Measurements from ENCODE around the gene TUBB.
A peak's percentile ranks its signal among the peaks of the same experiment; 100 is the strongest.

The TUBB gene

DNA sequence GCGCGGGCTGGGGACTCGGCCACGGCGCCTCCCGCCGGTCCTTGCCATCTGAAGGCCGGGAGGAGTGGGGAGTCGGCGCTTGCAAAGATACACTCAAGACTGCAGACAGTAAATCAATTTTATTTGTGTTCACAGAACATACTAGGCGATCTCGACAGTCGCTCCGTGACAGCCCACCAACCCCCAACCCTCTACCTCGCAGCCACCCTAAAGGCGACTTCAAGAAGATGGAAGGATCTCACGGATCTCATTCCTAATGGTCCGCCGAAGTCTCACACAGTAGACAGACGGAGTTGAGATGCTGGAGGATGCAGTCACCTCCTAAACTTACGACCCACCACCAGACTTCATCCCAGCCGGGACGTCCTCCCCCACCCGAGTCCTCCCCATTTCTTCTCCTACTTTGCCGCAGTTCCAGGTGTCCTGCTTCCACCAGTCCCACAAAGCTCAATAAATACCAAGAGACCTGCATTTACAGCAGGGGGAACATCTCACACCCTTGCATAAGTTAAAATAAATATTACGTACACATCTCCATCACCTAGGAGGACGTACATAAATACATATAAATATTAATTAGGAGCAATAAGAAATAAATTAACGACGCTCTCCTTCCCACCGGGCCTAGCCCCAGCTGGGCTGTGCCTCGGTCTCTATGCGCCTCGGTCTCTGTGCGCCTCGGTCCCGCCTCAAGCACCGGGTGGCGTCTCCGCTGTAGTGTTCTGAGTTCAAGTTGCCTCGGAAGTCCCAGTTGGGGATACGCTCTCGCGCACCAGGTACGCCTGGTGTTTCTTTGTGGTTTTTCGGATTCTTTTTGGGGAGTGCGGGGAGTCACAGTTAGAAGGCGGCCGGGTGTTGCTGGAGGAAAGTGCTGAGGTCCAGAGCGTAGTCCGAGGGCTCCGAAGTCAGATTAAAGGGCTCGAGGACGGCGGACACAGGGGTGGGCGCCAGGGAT, 23.2 kb downstream of the TUBB start:
- Histone ChIP-seq H3F3A (ENCODE audit: low read depth) (peaks cover 3% of the 10 kb centered on the region), H3K4me2 (ENCODE audit: low read depth, low read length, poor library complexity, severe bottlenecking) (peak overlapping the region; percentile 94), H2AFZ (ENCODE audit: low read length) (peak overlapping the region; percentile 90), H3K4me1 (ENCODE audit: insufficient read depth, low read length, poor library complexity, severe bottlenecking) (peaks cover 40% of the 10 kb centered on the region), H3K9me3 (ENCODE audit: insufficient read depth, low read depth, low read length) (no peaks in the 10 kb centered on the region), H3K27me3 (ENCODE audit: insufficient read depth, low read length, poor library complexity, severe bottlenecking) (no peaks in the 10 kb centered on the region), H3K36me3 (ENCODE audit: insufficient read depth, low read length) (no peaks in the 10 kb centered on the region; the same call in 1 of the 2 replicates), H3K9me2 (replicated peaks; ENCODE audit: low read depth, low read length) (no peaks in the 10 kb centered on the region), H3K9ac (ENCODE audit: low read depth, low read length, poor library complexity, severe bottlenecking) (peak overlapping the region; percentile 89), H4K20me1 (ENCODE audit: insufficient read depth, low read length, poor library complexity, severe bottlenecking) (peaks cover 17% of the 10 kb centered on the region), H3K4me3 (ENCODE audit: low read length, poor library complexity, severe bottlenecking) (peak overlapping the region; percentile 86), H3K79me2 (ENCODE audit: insufficient read depth, low read length) (peaks cover 35% of the 10 kb centered on the region)
- TF ChIP-seq EZH2phosphoT487 (IDR thresholded peaks at IDR 0.05; ENCODE audit: borderline replicate concordance): no peak
- TF ChIP-seq, protein P1, sequence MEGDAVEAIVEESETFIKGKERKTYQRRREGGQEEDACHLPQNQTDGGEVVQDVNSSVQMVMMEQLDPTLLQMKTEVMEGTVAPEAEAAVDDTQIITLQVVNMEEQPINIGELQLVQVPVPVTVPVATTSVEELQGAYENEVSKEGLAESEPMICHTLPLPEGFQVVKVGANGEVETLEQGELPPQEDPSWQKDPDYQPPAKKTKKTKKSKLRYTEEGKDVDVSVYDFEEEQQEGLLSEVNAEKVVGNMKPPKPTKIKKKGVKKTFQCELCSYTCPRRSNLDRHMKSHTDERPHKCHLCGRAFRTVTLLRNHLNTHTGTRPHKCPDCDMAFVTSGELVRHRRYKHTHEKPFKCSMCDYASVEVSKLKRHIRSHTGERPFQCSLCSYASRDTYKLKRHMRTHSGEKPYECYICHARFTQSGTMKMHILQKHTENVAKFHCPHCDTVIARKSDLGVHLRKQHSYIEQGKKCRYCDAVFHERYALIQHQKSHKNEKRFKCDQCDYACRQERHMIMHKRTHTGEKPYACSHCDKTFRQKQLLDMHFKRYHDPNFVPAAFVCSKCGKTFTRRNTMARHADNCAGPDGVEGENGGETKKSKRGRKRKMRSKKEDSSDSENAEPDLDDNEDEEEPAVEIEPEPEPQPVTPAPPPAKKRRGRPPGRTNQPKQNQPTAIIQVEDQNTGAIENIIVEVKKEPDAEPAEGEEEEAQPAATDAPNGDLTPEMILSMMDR (conservative IDR thresholded peaks at IDR 0.05; ENCODE audit: low read length): no peak; the same call in 1 of the 2 replicates

DNA sequence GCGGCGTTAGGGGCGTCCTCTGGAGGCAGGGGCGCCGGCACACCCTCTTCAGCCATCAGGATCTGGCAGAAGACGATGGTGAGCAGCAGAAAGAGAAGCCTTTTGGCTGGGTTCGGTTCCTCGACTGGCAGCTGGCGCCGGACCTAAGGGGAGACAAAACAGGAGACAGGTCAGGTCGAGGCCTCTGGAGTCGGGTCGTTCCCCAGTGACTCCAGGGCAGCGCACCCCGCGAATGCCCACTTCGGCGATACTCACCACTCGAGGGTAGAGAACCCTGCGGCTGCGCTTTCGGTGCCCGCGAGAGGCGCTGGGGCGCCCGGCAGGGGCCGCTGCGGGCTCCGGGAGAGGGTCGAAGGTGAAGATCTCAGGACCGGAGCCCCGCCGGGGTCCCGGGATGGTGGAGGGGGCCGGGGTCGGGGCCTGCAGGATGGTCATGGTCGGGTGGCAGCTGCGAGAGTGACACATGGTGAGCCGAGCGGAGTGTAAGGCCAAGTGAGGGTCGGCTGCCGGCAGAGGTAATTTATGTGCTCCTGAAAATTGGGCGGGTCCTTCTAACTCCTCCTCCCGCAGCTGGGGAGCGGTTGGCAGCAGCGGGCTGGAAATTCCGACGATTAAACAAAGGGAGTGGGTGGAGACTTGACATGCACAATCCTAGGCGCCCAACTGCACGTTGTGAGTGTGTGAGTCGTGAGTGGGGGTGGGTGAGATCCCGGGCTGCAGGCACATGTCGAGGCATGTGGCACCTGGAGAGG, 24.1 kb downstream of the TUBB start, which contains the start of gene IER3:
TSS of gene IER3 (minus strand) at position 494 of the 752 bp plus-strand sequence. CDS start at position 465, 29 bp downstream.
- Histone ChIP-seq H3K4me2 (ENCODE audit: low read depth, low read length, poor library complexity, severe bottlenecking) (peak within 1 kb of the TSS; percentile 94), H3K4me3 (ENCODE audit: low read length, poor library complexity, severe bottlenecking) (peak within 1 kb of the TSS; percentile 86), H3K27me3 (ENCODE audit: insufficient read depth, low read length, poor library complexity, severe bottlenecking) (no peaks in the 10 kb centered on the region), H3K36me3 (ENCODE audit: insufficient read depth, low read length) (no peaks in the 10 kb centered on the region; the same call in 1 of the 2 replicates), H3K9me3 (ENCODE audit: insufficient read depth, low read depth, low read length) (no peaks in the 10 kb centered on the region), H3K79me2 (ENCODE audit: insufficient read depth, low read length) (peaks cover 29% of the 10 kb centered on the region), H3K9me2 (replicated peaks; ENCODE audit: low read depth, low read length) (no peaks in the 10 kb centered on the region), H3K4me1 (ENCODE audit: insufficient read depth, low read length, poor library complexity, severe bottlenecking) (peaks cover 34% of the 10 kb centered on the region), H3F3A (ENCODE audit: low read depth) (peaks cover 3% of the 10 kb centered on the region), H4K20me1 (ENCODE audit: insufficient read depth, low read length, poor library complexity, severe bottlenecking) (peaks cover 17% of the 10 kb centered on the region), H3K9ac (ENCODE audit: low read depth, low read length, poor library complexity, severe bottlenecking) (peak within 1 kb of the TSS; percentile 89), H2AFZ (ENCODE audit: low read length) (peak within 1 kb of the TSS; percentile 90)
- TF ChIP-seq EZH2phosphoT487 (IDR thresholded peaks at IDR 0.05; ENCODE audit: borderline replicate concordance): no peak
- TF ChIP-seq, protein P1 (conservative IDR thresholded peaks at IDR 0.05; ENCODE audit: low read length): peak; percentile 65

DNA sequence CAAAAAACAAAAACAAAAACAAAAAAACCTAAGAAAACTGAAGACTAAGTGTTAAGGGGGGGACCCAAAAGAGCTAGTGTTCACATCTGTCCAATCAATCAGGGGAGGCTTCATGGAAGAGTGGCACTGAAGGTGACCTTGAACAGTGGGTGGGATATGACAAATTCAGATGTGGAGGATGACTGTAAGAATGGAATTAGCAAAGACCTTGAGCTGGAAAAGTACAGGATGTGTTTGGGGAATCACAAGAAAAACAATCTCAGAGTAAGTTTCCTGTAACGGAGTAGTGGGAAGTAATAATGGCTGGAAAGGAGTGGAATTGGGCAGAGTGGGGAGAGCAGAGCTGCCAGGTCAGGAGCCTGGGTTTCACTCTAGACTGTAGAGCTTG, 27.1 kb downstream of the TUBB start:
- no peak overlapping the region for H3K9ac ChIP-seq (ENCODE audit: low read depth, low read length, poor library complexity, severe bottlenecking)
- peaks cover 7% of the 10 kb centered on the region for H4K20me1 ChIP-seq (ENCODE audit: insufficient read depth, low read length, poor library complexity, severe bottlenecking)
- 0 out of 2 replicates have a peak, but pooled peaks cover under 1% of the 10 kb centered on the region for H3K79me2 ChIP-seq (ENCODE audit: insufficient read depth, low read length)
- peaks cover 3% of the 10 kb centered on the region for H3F3A ChIP-seq (ENCODE audit: low read depth)
- peaks cover 17% of the 10 kb centered on the region for H3K4me1 ChIP-seq (ENCODE audit: insufficient read depth, low read length, poor library complexity, severe bottlenecking)
- no peak overlapping the region for H3K4me2 ChIP-seq (ENCODE audit: low read depth, low read length, poor library complexity, severe bottlenecking)
- no peaks in the 10 kb centered on the region for H3K27me3 ChIP-seq (ENCODE audit: insufficient read depth, low read length, poor library complexity, severe bottlenecking)
- TF ChIP-seq EZH2phosphoT487 (IDR thresholded peaks at IDR 0.05; ENCODE audit: borderline replicate concordance): no peak
- TF ChIP-seq, protein P1 (conservative IDR thresholded peaks at IDR 0.05; ENCODE audit: low read length): no peak
- H2AFZ ChIP-seq (ENCODE audit: low read length): no peak overlapping the region
- H3K9me2 ChIP-seq (replicated peaks; ENCODE audit: low read depth, low read length): no peaks in the 10 kb centered on the region
- no peak overlapping the region for H3K4me3 ChIP-seq (ENCODE audit: low read length, poor library complexity, severe bottlenecking)
- H3K36me3 ChIP-seq (ENCODE audit: insufficient read depth, low read length): no peaks in the 10 kb centered on the region
- H3K9me3 ChIP-seq (ENCODE audit: insufficient read depth, low read depth, low read length): no peaks in the 10 kb centered on the region

All from Loucy (cell line).